H1 (cell line): Measurements from ENCODE around the gene CEP120. TPM values are rescaled to one million over a fixed set of nuclear protein-coding genes. Genes with fewer than 3 reads are reported as not detected.

ENCODE experiments used
- CTCF ChIA-PET: fragments of 300-600 bp; sonication (Branson Sonifier 250); formaldehyde crosslinking; loops from one replicate; lab custom pipeline; 2021; ENCODE audit not compliant: partially characterized antibody; lab: Charles Lee
- POLR2A ChIA-PET: fragments of 300-600 bp; sonication (Branson Sonifier 250); formaldehyde crosslinking; loops from one replicate; lab custom pipeline; 2021; ENCODE audit warnings: inconsistent platforms; ENCODE audit not compliant: partially characterized antibody; lab: Charles Lee
- DNase-seq, 2 experiments: peaks; one replicate each; pipeline versions ENCODE4 v3.0.0 to v3.0.0-alpha.2; 2010 to 2022; ENCODE audit warnings: low spot score in 2 of 2, low read depth in 1 of 2, mixed read lengths in 1 of 2
- FAIRE-seq: peaks from 2 replicates; lab custom pipeline; 2011; peaks lifted over from hg19 to GRCh38; lab: Jason Lieb, UNC
- H2AFZ ChIP-seq: 2 replicates; pipeline ENCODE4 v1.8.1; 2012; ENCODE audit warnings: low read length, inconsistent platforms
- H2AK5ac ChIP-seq: 2 replicates; pipeline ENCODE4 v1.6.1; 2013; ENCODE audit warnings: low read depth, low read length
- H2BK120ac ChIP-seq: replicated peaks from 2 replicates; pipeline ENCODE3; 2013; ENCODE audit warnings: low read depth, low read length, inconsistent platforms
- H2BK12ac ChIP-seq: 2 replicates; pipeline ENCODE4 v1.6.1; 2013; ENCODE audit warnings: low read depth, low read length
- H2BK15ac ChIP-seq: 2 replicates; pipeline ENCODE4 v1.6.1; 2013; ENCODE audit warnings: low read length
- H2BK20ac ChIP-seq: 2 replicates; pipeline ENCODE4 v1.6.1; 2013; ENCODE audit warnings: low read length
- H2BK5ac ChIP-seq: 2 replicates; pipeline ENCODE4 v1.6.1; 2013; ENCODE audit warnings: low read depth, low read length
- H3K14ac ChIP-seq: 2 replicates; pipeline ENCODE4 v1.6.1; 2013; ENCODE audit warnings: inconsistent platforms; ENCODE audit not compliant: insufficient read length
- H3K18ac ChIP-seq: 2 replicates; pipeline ENCODE4 v1.6.1; 2013; ENCODE audit warnings: low read length; ENCODE audit errors: extremely low read depth
- H3K23ac ChIP-seq: 2 replicates; pipeline ENCODE4 v1.6.1; 2013; ENCODE audit warnings: inconsistent platforms; ENCODE audit not compliant: insufficient read length
- H3K23me2 ChIP-seq: 2 replicates; pipeline ENCODE4 v1.6.1; 2013; ENCODE audit warnings: low read depth, low read length
- H3K27ac ChIP-seq: 2 replicates; pipeline ENCODE4 v1.6.1; 2011; ENCODE audit warnings: low read depth, low read length, inconsistent platforms
- H3K27me3 ChIP-seq, 4 experiments: replicated peaks in 1 of 4; 1 replicate in 1 of 4; 2 replicates in 3 of 4; pipeline versions ENCODE4 v1.6.1 to v1.8.1; 2011 to 2013; ENCODE audit warnings: low read length in 3 of 4, mild to moderate bottlenecking in 3 of 4, inconsistent platforms in 2 of 4, mixed read lengths in 2 of 4, moderate library complexity in 1 of 4; ENCODE audit not compliant: control insufficient read depth in 3 of 4, insufficient read depth in 3 of 4; ENCODE audit errors: extremely low read depth in 1 of 4
- H3K36me3 ChIP-seq, 4 experiments: 2 replicates each; pipeline versions ENCODE4 v1.6.1 to v1.8.1; 2011 to 2013; ENCODE audit warnings: mild to moderate bottlenecking in 4 of 4, low read length in 3 of 4, moderate library complexity in 2 of 4, control low read depth in 1 of 4, inconsistent platforms in 1 of 4; ENCODE audit not compliant: insufficient read depth in 4 of 4, control insufficient read depth in 2 of 4
- H3K4ac ChIP-seq: replicated peaks from 2 replicates; pipeline ENCODE3; 2013; ENCODE audit warnings: low read length, low read depth, mixed read lengths, inconsistent platforms; ENCODE audit not compliant: insufficient read length
- H3K4me1 ChIP-seq, 4 experiments: replicated peaks in 1 of 4; 1 replicate in 1 of 4; 2 replicates in 3 of 4; pipeline versions ENCODE4 v1.6.1 to v1.8.1; 2011 to 2013; ENCODE audit warnings: low read length in 3 of 4, inconsistent platforms in 2 of 4, mixed read lengths in 1 of 4; ENCODE audit not compliant: insufficient read depth in 4 of 4, control insufficient read depth in 3 of 4
- H3K4me2 ChIP-seq, 2 experiments: 2 replicates each; pipeline versions ENCODE4 v1.6.1 to v1.8.1; 2011 to 2013; ENCODE audit warnings: low read depth in 2 of 2, low read length in 2 of 2, control low read depth in 1 of 2, inconsistent platforms in 1 of 2, mild to moderate bottlenecking in 1 of 2; ENCODE audit not compliant: insufficient read depth in 1 of 2
- H3K4me3 ChIP-seq, 4 experiments: fragments of 200-600, 300-600 bp in 1 of 4; sonication (generic), shearing (Covaris generic), sonication (Bioruptor Twin) in 1 of 4; 2 replicates each; pipeline versions ENCODE4 v1.5.1 to v1.8.1; 2011 to 2016; ENCODE audit warnings: low read length in 4 of 4, low read depth in 3 of 4, control low read depth in 2 of 4, inconsistent platforms in 2 of 4, mild to moderate bottlenecking in 2 of 4, mixed read lengths in 1 of 4, moderate library complexity in 1 of 4; ENCODE audit not compliant: insufficient read depth in 2 of 4; ENCODE audit errors: extremely low read depth in 1 of 4
- H3K56ac ChIP-seq: replicated peaks from 2 replicates; pipeline ENCODE3; 2013; ENCODE audit warnings: low read depth, mild to moderate bottlenecking, mixed read lengths, low read length, inconsistent platforms; ENCODE audit not compliant: insufficient read length
- H3K79me1 ChIP-seq: 2 replicates; pipeline ENCODE4 v1.6.1; 2013; ENCODE audit warnings: low read depth, low read length, control low read depth
- H3K79me2 ChIP-seq, 2 experiments: 2 replicates each; pipeline versions ENCODE4 v1.6.1 to v1.8.1; 2012 to 2013; ENCODE audit warnings: low read length in 2 of 2, mild to moderate bottlenecking in 2 of 2, inconsistent platforms in 1 of 2; ENCODE audit not compliant: insufficient read depth in 2 of 2, control insufficient read depth in 1 of 2
- H3K9ac ChIP-seq, 4 experiments: replicated peaks in 1 of 4; 1 replicate in 1 of 4; 2 replicates in 3 of 4; pipeline versions ENCODE4 v1.6.1 to v1.8.1; 2011 to 2013; ENCODE audit warnings: low read depth in 3 of 4, low read length in 3 of 4, control low read depth in 2 of 4, mild to moderate bottlenecking in 2 of 4, moderate library complexity in 2 of 4, inconsistent platforms in 1 of 4; ENCODE audit errors: extremely low read depth in 1 of 4
- H3K9me3 ChIP-seq, 2 experiments: 2 replicates each; pipeline versions ENCODE4 v1.6.1 to v1.8.1; 2012 to 2013; ENCODE audit warnings: mild to moderate bottlenecking in 2 of 2, moderate library complexity in 2 of 2, control low read depth in 1 of 2, inconsistent platforms in 1 of 2, low read depth in 1 of 2, low read length in 1 of 2, mixed read lengths in 1 of 2; ENCODE audit not compliant: insufficient read depth in 2 of 2
- H4K20me1 ChIP-seq, 2 experiments: replicated peaks in 1 of 2; 2 replicates each; pipeline versions ENCODE3 to v1.8.1; 2011 to 2013; ENCODE audit warnings: inconsistent platforms in 2 of 2, low read length in 2 of 2, mild to moderate bottlenecking in 1 of 2; ENCODE audit not compliant: insufficient read depth in 2 of 2, control insufficient read depth in 1 of 2
- H4K5ac ChIP-seq: 2 replicates; pipeline ENCODE4 v1.6.1; 2013; ENCODE audit warnings: low read length, low read depth, mixed read lengths, inconsistent platforms; ENCODE audit not compliant: insufficient read length
- H4K8ac ChIP-seq: 2 replicates; pipeline ENCODE4 v1.8.0; 2013; ENCODE audit warnings: mild to moderate bottlenecking, moderate library complexity, low read length, inconsistent platforms; ENCODE audit not compliant: insufficient read depth; ENCODE audit errors: extremely low read depth
- H4K91ac ChIP-seq: replicated peaks from 2 replicates; pipeline ENCODE3; 2013; ENCODE audit warnings: low read length, mixed read lengths, inconsistent platforms; ENCODE audit not compliant: insufficient read length
- BRCA1 ChIP-seq: IDR thresholded peaks from 2 replicates; pipeline ENCODE4 v1.6.1; 2012; ENCODE audit warnings: low read depth, low read length, improper control_type of control experiment
- CTBP2 ChIP-seq: IDR thresholded peaks from 2 replicates; pipeline ENCODE4 v1.7.0; 2011; ENCODE audit warnings: borderline replicate concordance, mild to moderate bottlenecking, moderate library complexity, mixed read lengths, low read length; ENCODE audit not compliant: insufficient read depth, insufficient read length
- GABPA ChIP-seq: IDR thresholded peaks from 2 replicates; pipeline ENCODE4 v1.6.1; 2011; ENCODE audit warnings: mild to moderate bottlenecking, low read length, moderate library complexity, borderline replicate concordance; ENCODE audit not compliant: insufficient read depth
- HDAC2 ChIP-seq, 2 experiments: fragments of 300-600 bp in 1 of 2; sonication (generic) in 1 of 2; IDR thresholded peaks; 2 replicates each; pipeline ENCODE4 v1.6.1; 2011 to 2012; ENCODE audit warnings: low read depth in 2 of 2, low read length in 2 of 2, mild to moderate bottlenecking in 2 of 2, moderate library complexity in 2 of 2, borderline replicate concordance in 1 of 2, inconsistent platforms in 1 of 2
- PHF8 ChIP-seq: fragments of 200-600 bp; sonication (generic); conservative IDR thresholded peaks from 2 replicates; pipeline ENCODE4 v1.7.1; 2012; ENCODE audit warnings: low read depth, mild to moderate bottlenecking, inconsistent platforms, low read length, moderate library complexity
- SAP30 ChIP-seq: fragments of 300-600 bp; sonication (generic); IDR thresholded peaks from 2 replicates; pipeline ENCODE4 v1.7.1; 2012; ENCODE audit warnings: low read length, moderate library complexity, mild to moderate bottlenecking, inconsistent platforms; ENCODE audit not compliant: insufficient read depth, insufficient replicate concordance
- SP1 ChIP-seq: IDR thresholded peaks from 2 replicates; pipeline ENCODE4 v1.6.1; 2011; ENCODE audit warnings: low read depth, low read length
- SRF ChIP-seq: IDR thresholded peaks from 2 replicates; pipeline ENCODE4 v1.6.1; 2011; ENCODE audit warnings: mild to moderate bottlenecking, low read depth, low read length, moderate library complexity
- TAF1 ChIP-seq: IDR thresholded peaks from 2 replicates; pipeline ENCODE4 v1.6.1; 2011; ENCODE audit warnings: mild to moderate bottlenecking, low read depth, low read length
- TBP ChIP-seq: IDR thresholded peaks from 2 replicates; pipeline ENCODE4 v1.6.1; 2011; ENCODE audit warnings: low read depth, low read length, improper control_type of control experiment
- TEAD4 ChIP-seq: IDR thresholded peaks from 2 replicates; pipeline ENCODE4 v1.6.1; 2012; ENCODE audit warnings: low read depth, low read length, inconsistent platforms, mixed read lengths
- YY1 ChIP-seq: IDR thresholded peaks from 2 replicates; pipeline ENCODE4 v1.6.1; 2011; ENCODE audit warnings: low read depth, mild to moderate bottlenecking, low read length
- polyA plus RNA-seq, 7 experiments: library from polyadenylated mRNA; depleted of rRNA in 3 of 7; stranded (reverse) in 5 of 7; unstranded in 2 of 7; fragments of >200 nt in 5 of 7; fragments of 200-250 nt in 2 of 7; gene quantifications; 1 replicate in 5 of 7; 2 replicates in 1 of 7; 4 replicates in 1 of 7; pipeline versions ENCODE4 v1.2.1 to v1.2.3, GENCODE V29; 2011 to 2013; ENCODE audit warnings: missing spikeins in 2 of 7, mixed read lengths in 2 of 7
- total RNA-seq: library from RNA; stranded (reverse); fragmentation: NEBNext Ultra II Directional; extraction: Animal tissue kit (Norgen Biotek cat#: 25700); gene quantifications from 2 replicates; pipeline ENCODE4 v1.2.1, GENCODE V29; 2021
- TF ChIP-seq, protein P1 (sequence below): IDR thresholded peaks from 2 replicates; pipeline ENCODE4 v1.6.1; 2012; ENCODE audit warnings: inconsistent platforms
- TF ChIP-seq, protein P2 (sequence below): IDR thresholded peaks from 2 replicates; pipeline ENCODE4 v1.6.1; 2011; ENCODE audit warnings: low read depth, mild to moderate bottlenecking, low read length; ENCODE audit not compliant: insufficient read depth

The CEP120 gene
- total and polyA plus RNA-seq, 2 of the 8 experiments (the other 6 are each of a cell fraction or from before 2014, with no cell fraction given): 9.3 to 17.9 TPM

DNA sequence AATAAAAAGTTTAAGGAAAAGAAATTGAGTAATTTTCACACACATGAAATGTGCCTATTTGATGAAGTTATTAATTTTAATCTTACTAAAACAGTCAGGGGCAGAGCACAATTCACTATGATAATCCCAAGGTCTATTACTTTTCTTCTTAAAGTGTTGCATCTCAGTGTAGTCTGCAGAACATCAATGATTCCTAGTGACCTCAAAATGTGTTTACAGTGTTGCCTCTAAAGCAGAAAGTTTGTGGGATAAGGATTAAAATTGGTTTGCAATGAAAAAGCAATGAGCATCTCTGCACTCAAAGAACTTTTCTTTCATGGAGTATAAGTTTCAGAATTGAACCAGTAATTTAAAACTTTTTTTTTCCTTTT is 63.0 kb downstream of the CEP120 start:
- no peak overlapping the region for H4K91ac ChIP-seq
- H3K79me2 ChIP-seq: no peaks in the 10 kb centered on the region
- no peaks in the 10 kb centered on the region for H3K23me2 ChIP-seq
- peaks cover 0 to 14% (median 0%) of the 10 kb centered on the region in 4 experiments; a peak in 4 of 8 replicates for H3K36me3 ChIP-seq
- no peak overlapping the region for H3K27ac ChIP-seq
- ChIA-PET CTCF (interaction anchor here (0.7 kb wide), 1 partner anchor 11 kb away, joined by 3 read pairs; no protein-coding TSS in a partner anchor), POLR2A (no interaction called here)
- DNase-seq (no peak), FAIRE-seq (no peak)
- no peaks in the 10 kb centered on the region for H3K4me1 ChIP-seq
- no peak overlapping the region for H4K8ac ChIP-seq
- no peak overlapping the region for H3K14ac ChIP-seq
- H4K5ac ChIP-seq: no peak overlapping the region
- no peak overlapping the region for H2BK12ac ChIP-seq
- no peak overlapping the region for H2BK20ac ChIP-seq
- no peak overlapping the region for H2BK15ac ChIP-seq
- no peak overlapping the region for H3K18ac ChIP-seq
- H2AK5ac ChIP-seq: no peak overlapping the region
- no peaks in the 10 kb centered on the region for H3K27me3 ChIP-seq
- no peak overlapping the region for H3K9ac ChIP-seq
- H3K4me2 ChIP-seq: no peak overlapping the region
- no peak overlapping the region for H3K56ac ChIP-seq
- H2BK5ac ChIP-seq: no peak overlapping the region
- H4K20me1 ChIP-seq: no peaks in the 10 kb centered on the region
- no peak overlapping the region for H3K4ac ChIP-seq
- H2AFZ ChIP-seq: no peak overlapping the region
- H3K79me1 ChIP-seq: no peaks in the 10 kb centered on the region
- H3K4me3 ChIP-seq: no peak overlapping the region
- H2BK120ac ChIP-seq: no peak overlapping the region
- H3K23ac ChIP-seq: no peak overlapping the region
- no peaks in the 10 kb centered on the region for H3K9me3 ChIP-seq
- no peak for TF ChIP-seq GABPA
- TF ChIP-seq, protein P1, sequence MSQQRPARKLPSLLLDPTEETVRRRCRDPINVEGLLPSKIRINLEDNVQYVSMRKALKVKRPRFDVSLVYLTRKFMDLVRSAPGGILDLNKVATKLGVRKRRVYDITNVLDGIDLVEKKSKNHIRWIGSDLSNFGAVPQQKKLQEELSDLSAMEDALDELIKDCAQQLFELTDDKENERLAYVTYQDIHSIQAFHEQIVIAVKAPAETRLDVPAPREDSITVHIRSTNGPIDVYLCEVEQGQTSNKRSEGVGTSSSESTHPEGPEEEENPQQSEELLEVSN: no peak
- TF ChIP-seq BRCA1: no peak
- TF ChIP-seq TBP: no peak
- TF ChIP-seq HDAC2 (IDR thresholded peaks at IDR 0.05; ENCODE audit: borderline replicate concordance in 1 of 2, low read depth in 2 of 2, low read length in 2 of 2): no peak
- no peak for TF ChIP-seq SAP30
- TF ChIP-seq SP1: no peak
- TF ChIP-seq, protein P2, sequence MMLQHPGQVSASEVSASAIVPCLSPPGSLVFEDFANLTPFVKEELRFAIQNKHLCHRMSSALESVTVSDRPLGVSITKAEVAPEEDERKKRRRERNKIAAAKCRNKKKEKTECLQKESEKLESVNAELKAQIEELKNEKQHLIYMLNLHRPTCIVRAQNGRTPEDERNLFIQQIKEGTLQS: no peak
- TF ChIP-seq TEAD4: no peak
- no peak for TF ChIP-seq SRF
- no peak for TF ChIP-seq TAF1
- TF ChIP-seq YY1: no peak
- no peak for TF ChIP-seq PHF8
- no peak for TF ChIP-seq CTBP2
